ENCODE measurements around the gene FAM222A.
"Not testable (repeated sequence)": the region's sequence is repeated elsewhere in the genome, so short reads cannot be mapped to it uniquely, and the experiment has no call there.

The FAM222A gene

GRCh38 chr12:109693653-109694600, 19.7 kb upstream of the FAM222A start:
- Histone ChIP-seq H3K27me3 (ENCODE audit: low read depth, low read length) (peaks cover 27% of the 10 kb centered on the region), H2AFZ (ENCODE audit: low read depth, low read length) (no peak overlapping the region), H3K27ac (ENCODE audit: low read length) (no peak overlapping the region), H3K4me1 (ENCODE audit: low read length) (no peaks in the 10 kb centered on the region), H3K9me3 (ENCODE audit: insufficient read depth, low read length) (no peaks in the 10 kb centered on the region), H4K20me1 (ENCODE audit: insufficient read depth, low read length) (no peaks in the 10 kb centered on the region), H3K4me2 (ENCODE audit: low read length) (no peak overlapping the region), H3K79me2 (ENCODE audit: low read length) (no peaks in the 10 kb centered on the region), H3K4me3 (ENCODE audit: low read length) (no peak overlapping the region), H3K36me3 (replicated peaks; ENCODE audit: low read depth, low read length) (no peaks in the 10 kb centered on the region), H3K9ac (ENCODE audit: low read length) (no peak overlapping the region)
- TF ChIP-seq CTCF (IDR thresholded peaks at IDR 0.05; ENCODE audit: low read depth, low read length), result no peak
- TF ChIP-seq EZH2phosphoT487 (IDR thresholded peaks at IDR 0.05; ENCODE audit: low read depth), result no peak

DNA sequence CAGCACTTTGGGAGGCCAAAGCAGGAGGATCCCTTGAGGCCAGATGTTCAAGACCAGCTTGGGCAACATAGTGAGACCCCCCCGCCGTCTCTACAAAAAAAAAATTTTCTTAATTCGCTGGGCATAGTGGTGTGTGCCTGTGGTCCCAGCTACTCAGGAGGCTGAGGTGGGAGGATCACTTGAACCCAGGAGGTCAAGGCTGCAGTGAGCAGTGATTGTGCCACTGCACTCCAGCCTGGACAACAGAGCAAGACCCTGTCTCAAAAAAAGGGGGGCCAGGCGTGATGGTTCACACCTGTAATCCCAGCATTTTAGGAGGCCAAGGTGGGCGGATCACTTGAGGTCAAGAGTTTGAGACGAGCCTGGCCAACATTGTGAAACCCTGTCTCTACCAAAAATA, 19.0 kb upstream of the FAM222A start:
- peaks cover 27% of the 10 kb centered on the region for H3K27me3 ChIP-seq (ENCODE audit: low read depth, low read length)
- not testable (repeated sequence) for H2AFZ ChIP-seq (ENCODE audit: low read depth, low read length); H3K9ac ChIP-seq (ENCODE audit: low read length); H3K4me2 ChIP-seq (ENCODE audit: low read length); H4K20me1 ChIP-seq (ENCODE audit: insufficient read depth, low read length); H3K9me3 ChIP-seq (ENCODE audit: insufficient read depth, low read length); H3K4me3 ChIP-seq (ENCODE audit: low read length); H3K27ac ChIP-seq (ENCODE audit: low read length); H3K36me3 ChIP-seq (replicated peaks; ENCODE audit: low read depth, low read length); H3K79me2 ChIP-seq (ENCODE audit: low read length); H3K4me1 ChIP-seq (ENCODE audit: low read length)

GRCh38 chr12:109695416-109695815, 18.2 kb upstream of the FAM222A start:
- Histone ChIP-seq H3K79me2 (ENCODE audit: low read length) (no peaks in the 10 kb centered on the region), H3K9me3 (ENCODE audit: insufficient read depth, low read length) (no peaks in the 10 kb centered on the region), H4K20me1 (ENCODE audit: insufficient read depth, low read length) (no peaks in the 10 kb centered on the region), H3K27me3 (ENCODE audit: low read depth, low read length) (peaks cover 27% of the 10 kb centered on the region), H3K4me3 (ENCODE audit: low read length) (no peak overlapping the region), H3K4me1 (ENCODE audit: low read length) (no peaks in the 10 kb centered on the region), H2AFZ (ENCODE audit: low read depth, low read length) (no peak overlapping the region), H3K9ac (ENCODE audit: low read length) (no peak overlapping the region), H3K36me3 (replicated peaks; ENCODE audit: low read depth, low read length) (no peaks in the 10 kb centered on the region), H3K4me2 (ENCODE audit: low read length) (no peak overlapping the region), H3K27ac (ENCODE audit: low read length) (no peak overlapping the region)
- no peak for TF ChIP-seq CTCF (IDR thresholded peaks at IDR 0.05; ENCODE audit: low read depth, low read length)

GRCh38 chr12:109695961-109696461, 17.6 kb upstream of the FAM222A start:
- no peaks in the 10 kb centered on the region for H3K9me3 ChIP-seq (ENCODE audit: insufficient read depth, low read length)
- no peak overlapping the region for H3K4me3 ChIP-seq (ENCODE audit: low read length)
- no peak overlapping the region for H3K4me2 ChIP-seq (ENCODE audit: low read length)
- no peak overlapping the region for H3K27ac ChIP-seq (ENCODE audit: low read length)
- no peak overlapping the region for H3K9ac ChIP-seq (ENCODE audit: low read length)
- no peaks in the 10 kb centered on the region for H3K79me2 ChIP-seq (ENCODE audit: low read length)
- no peak overlapping the region for H2AFZ ChIP-seq (ENCODE audit: low read depth, low read length)
- H3K27me3 ChIP-seq (ENCODE audit: low read depth, low read length), result peaks cover 32% of the 10 kb centered on the region
- no peaks in the 10 kb centered on the region for H3K36me3 ChIP-seq (replicated peaks; ENCODE audit: low read depth, low read length)
- H3K4me1 ChIP-seq (ENCODE audit: low read length), result no peaks in the 10 kb centered on the region
- no peak for TF ChIP-seq CTCF (IDR thresholded peaks at IDR 0.05; ENCODE audit: low read depth, low read length)
- no peaks in the 10 kb centered on the region for H4K20me1 ChIP-seq (ENCODE audit: insufficient read depth, low read length)

All from OCI-LY3 (cell line).